HG03025 (cell line): ENCODE data around the gene C1QA.

ENCODE experiments used
- ATAC-seq: cut with Tn5 transposase; IDR thresholded peaks from one replicate; pipeline ENCODE4 v1.9.1; 2021; ENCODE audit warnings: mild to moderate bottlenecking, moderate library complexity; ENCODE audit not compliant: unreplicated experiment, low FRiP score

The C1QA gene

DNA sequence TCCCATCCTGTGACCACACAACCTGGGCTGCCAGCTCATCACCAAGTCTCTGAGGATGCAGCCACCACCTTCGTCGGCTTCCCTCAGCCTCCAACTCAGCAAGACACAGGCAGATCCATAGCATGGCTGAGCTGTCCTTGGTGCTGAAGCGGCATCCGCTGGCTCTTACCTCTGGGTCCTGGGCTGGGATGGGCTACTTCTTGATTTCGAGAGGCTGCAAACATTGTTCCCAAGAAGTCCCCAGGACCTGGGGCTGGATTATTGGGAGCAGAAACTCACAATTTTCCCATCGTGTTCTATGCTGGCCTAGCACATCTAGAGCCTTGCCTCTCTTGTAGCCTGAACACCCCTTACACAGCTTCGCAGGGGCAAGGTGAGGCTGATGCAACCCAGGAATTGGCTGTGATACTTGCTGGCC, 24.9 kb upstream of the C1QA start:
- no peak for ATAC-seq

DNA sequence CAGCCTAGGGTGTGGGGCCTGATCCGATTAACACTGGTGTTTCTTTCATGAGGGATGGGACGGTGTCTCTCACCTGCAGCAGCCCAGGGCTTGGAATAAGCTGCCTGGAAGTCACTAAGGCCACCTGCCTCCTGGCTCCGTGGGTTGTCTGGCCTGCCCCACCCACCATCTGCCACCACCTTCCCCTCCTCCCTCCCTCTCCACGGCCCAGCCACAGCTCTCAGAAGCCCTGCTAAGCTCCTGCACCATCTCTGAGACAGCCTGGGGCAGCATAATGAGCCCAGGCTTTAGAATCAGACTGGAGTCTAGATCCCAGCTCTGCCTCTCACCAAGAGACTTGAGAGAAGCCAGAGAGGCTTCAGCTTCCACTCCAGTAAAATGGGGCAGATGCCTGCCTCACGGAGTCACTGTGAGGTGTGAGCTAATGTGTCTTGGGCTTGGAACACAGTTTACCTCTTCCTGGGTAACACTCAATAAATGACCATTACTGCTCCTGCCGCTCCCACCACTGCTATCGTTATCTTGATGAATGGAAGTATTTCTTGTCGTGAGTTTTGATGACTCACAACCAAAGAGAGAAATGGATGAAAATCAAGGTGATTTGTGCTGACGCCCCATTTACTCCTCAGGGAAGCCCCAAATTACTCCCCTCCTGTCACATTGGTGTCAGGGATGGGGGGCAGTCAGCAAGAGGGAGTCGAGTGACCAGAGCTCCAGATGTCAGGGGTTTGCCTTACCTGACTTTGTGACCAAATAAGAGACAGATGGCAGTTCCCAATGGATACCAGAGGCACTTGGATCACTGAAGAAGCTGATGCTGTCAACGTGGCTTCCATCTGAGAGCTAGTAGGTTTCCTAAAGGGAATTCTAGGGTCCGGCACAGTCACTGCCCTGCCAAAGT, 23.5 kb upstream of the C1QA start:
- no peak for ATAC-seq

DNA sequence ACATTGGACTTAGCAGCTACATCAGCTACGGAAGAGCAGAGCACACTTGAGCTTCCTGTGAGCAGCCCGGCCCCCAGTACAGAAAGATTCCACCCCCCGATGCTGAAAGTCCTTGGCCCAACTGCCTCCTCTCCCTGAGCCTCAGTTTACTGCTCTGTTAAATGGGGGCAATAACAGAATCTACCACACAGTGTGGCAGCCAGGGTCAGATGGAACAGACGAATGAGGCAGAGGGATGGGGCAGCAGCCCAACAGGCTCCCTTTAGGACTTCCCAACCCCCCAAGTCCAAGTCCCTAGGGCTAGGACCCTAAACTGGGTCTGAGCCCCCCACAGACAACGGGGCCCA, 22.9 kb upstream of the C1QA start:
- ATAC-seq: no peak

DNA sequence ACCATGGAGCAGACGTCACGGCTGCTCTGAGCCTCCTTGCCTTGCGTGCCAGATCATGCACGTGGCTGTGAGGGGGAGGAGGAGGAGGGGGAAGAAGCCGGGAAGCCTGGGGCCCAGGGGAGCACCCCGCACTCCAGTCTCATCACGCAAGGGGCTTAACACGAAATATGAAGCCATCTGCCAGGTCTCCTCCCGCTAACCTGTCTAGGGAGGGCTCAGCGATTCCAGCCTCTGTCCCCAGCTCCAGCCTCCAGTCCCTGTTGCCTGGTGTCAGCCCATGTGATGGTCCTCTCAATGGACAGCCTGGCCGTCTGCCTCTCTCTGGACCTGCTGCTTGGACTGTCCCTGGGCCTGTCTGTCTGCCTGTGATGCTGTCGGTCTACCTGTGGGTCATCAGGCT, 22.5 kb upstream of the C1QA start:
- no peak for ATAC-seq

DNA sequence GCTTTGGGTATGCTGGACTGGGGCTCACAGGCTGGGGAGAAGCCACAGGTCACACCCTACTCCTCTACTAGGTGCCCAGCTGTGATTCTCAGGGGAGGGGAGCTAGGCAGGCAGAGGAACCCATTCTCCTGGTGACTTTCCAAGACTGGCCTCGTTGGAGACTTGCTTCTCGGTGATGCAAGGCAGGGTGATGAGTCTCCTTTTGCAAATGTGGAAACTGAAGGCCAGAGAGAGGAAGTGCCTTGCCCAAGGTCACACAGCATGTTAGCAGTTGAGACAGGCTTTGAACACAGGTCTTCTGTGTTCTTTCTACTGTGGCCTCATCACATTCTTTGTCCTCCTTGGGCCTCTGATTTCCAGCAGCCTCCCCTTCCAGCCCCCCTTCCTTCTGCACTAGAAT, 20.5 kb upstream of the C1QA start:
- ATAC-seq: no peak

DNA sequence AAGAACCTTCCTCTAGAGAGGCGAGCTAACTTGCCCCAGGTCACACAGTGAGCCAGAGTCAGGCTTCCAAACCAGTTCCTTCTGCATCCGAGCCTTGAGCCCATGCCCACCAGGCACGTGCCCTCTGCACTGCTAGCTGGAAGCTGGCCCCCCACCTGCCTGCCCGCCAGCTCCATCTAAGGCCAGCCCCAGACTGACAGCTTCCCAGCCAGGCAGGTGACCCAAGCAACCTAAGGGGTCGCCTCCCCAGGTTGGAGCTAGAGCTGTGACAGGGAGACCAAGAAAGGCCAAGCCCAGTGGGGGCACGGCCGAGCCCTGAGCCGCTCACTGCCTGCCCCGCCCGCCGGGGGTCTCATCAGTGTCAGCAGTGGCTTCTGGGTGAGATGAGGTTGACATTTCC, 19.9 kb upstream of the C1QA start:
- ATAC-seq: no peak

DNA sequence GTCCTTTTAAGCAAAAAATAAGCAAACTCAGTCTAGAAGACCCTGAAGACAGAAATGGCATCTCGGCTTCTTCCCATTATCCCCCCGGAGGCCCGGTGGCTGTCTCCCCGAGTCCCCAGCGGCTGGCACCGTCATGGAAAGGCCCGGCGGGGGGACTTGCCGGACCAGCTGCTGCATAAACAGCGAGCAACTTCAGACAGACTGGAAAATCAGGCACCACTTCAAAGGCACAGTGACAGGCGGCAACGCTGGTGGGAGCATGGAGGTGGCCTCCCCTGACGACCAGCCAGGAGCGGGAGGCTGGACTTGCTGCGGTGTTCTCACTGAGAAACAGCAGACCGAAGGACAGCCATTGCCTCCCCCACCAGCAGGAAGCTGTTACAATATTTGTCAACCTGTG, 18.4 kb upstream of the C1QA start:
- ATAC-seq: no peak

DNA sequence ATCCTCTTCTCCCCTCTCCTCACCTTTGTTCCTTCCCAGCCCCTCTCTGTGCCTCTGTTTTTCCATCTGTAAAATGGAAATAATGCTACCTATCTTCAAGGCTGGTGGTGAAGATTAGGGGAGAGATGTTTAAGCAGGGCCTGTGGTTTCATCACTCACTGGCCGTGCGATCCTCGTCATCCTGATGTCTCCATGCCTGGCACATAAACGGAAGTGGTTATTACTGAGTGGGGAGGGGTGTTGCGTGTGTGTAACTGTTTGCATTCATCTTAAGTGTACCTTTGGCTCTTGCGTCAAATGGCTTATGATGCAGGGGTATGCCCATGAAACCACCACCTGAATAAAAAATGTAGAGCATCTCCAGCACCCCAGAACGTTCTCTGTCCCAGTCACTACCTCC, 17.2 kb upstream of the C1QA start:
- ATAC-seq: no peak

DNA sequence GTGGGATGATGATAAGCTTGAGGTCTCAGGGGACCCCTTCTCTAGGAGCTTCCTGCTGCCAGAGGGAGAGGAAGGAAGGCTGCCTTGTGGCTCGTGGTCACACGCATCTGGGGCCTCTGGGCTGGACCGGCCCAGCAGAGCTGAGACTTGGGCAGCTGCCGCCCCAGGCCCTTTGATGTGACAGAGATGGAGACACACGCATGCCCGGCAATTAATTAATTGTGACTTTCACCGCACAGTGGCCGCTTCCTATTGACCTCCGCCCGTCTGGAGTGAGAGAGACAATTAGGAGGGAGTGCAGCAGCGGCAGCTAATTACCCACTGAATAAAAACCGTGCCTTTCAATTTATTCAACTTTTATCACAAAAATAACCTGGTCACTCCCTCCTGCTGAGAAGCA, 16.6 kb upstream of the C1QA start:
- ATAC-seq: no peak

DNA sequence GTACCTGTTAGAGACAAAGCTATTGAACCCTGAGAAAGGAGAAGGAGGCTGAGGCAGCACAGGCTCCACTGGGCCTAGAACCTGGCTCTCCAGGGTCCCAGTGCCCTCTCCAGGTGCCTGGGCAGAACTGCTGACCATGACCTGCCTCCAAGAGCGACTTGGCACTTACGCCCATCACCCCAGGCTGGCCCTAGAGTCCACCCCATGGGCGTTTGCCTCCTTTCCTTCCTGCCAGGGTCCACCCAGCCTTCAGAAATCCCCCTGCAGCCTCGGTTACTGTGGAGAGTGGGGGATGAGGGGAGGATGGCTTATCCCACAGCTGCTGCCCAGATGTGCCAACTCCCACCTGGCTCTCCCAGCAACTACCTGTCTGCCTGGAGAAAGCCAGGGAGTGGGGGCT, 14.7 kb upstream of the C1QA start:
- no peak for ATAC-seq

DNA sequence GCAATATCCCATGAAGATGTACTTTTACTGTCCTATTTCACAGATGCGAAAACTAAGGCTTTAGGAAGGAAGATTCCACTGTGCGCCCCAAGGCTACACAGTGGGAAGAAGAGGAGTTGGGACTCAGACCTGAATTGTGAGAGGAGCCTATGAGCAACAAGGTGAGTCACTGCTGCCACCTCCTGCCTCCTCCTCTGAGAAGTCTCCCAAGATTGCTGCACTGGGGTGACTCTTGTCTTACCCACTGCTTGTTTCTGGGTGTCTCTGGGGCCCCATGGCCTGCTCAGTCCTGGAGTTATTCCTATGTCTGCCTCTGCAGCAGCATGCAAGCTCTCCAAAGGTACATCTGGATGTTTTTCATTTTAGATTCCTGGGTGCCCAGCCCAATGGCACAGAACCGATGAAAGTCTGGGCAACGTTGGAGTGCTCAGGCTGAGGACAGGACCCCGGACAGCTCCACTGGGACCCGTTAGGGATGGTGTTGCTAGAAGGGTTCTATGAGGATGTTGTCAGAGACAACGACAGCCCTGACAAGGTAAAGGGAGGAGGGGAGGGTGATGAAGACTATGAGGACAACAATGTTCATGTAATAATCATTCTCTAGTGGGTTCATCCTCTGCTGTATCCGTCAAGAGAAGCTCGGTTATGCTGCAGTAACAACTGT, 11.0 kb upstream of the C1QA start:
- ATAC-seq: no peak

DNA sequence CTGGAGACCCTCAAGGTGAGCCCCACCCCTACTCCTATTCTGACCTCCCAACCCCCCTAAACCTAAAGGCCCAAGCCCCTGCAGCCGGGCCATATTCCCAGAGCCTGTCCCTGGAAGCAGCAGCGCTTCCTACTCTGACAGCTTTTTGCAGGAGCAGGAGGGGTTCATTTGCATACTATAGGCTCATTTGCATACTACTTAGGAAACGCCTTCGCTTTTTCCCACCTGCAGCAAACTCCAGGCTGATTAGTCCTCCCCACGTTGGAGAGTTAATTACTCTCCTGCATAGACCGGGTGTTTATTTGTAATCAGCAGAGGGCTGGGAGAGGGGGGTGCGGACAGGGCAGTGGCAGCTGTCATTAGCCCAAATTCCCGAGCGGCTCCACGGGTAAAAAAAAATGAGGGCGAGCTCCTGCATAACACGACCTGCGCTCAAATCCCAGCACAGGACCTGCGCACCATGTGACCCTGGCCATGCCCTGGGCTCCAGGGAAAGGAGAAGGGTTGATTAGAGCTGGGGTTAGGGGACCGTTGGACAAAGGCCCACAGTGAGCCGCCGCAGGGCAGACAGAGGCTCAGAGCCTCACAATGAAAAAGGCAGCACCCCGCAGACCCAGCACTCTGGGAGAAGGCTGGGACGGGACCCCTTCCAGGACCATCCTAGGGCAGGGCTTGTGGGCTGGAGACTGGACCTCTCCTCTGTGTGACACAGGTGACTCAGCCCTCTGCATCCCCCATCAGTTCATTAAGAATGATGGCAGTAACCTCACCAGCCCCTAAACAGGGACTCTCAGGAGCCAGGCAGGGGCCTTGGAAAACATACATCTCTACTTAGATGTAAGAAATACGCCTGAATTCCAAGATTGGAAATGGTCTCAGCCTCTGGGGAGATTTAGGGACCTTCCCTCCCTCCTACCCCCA, 9.9 kb upstream of the C1QA start:
- no peak for ATAC-seq

DNA sequence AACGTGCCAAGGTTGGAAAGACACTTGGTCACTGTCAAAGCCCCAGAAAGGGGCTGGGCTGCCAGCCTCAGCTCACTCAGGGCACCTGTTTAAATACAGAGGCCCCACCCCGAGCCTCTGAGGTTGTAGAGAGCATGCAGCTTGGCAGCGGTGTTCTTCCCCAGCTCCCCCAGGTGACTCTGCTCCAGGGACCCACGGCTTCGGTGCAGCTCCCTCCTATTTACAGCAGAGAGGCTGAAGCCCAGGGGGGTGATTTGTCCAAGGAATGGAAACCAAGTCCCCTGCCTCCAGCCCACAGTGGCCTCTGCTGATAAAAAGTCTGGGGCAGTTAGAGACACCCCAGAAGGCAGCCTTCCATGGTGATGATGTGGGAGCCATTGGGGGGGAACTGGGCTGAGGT, 9.1 kb upstream of the C1QA start:
- no peak for ATAC-seq

DNA sequence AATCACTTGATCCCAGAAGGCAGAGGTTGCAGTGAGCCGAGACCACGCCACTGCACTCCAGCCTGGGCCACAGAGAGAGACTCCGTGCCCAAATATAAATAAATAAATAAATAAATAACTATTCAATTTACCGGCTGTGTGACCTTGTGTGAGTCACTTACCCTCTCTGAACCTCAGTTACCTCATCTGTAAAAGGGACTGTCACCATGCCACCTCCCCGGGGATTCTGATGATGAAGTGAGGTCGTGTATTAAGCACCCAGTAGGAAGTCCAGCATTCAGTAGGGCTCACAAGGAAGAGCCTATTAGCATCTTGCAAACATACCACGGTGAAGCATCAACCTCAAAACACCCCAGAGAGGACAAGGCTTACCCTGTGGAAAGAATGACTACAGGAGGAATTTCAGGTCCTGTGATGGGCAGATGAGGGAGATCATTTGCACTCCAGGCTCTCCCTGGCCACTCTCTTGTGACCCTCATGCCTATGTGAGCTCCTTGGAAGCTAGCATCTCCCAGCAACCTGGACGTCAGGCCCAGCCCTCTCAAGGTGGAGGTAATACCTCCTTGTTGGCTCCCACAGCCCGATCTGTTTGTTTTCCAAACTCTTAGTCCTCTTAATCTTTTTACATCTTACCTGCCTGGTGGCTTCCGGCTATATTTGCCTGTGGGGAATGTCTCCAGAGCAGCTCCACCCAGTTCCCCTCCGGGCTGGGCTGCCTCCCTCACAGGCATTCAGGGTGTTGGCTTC, 7.6 kb upstream of the C1QA start:
- ATAC-seq: no peak

DNA sequence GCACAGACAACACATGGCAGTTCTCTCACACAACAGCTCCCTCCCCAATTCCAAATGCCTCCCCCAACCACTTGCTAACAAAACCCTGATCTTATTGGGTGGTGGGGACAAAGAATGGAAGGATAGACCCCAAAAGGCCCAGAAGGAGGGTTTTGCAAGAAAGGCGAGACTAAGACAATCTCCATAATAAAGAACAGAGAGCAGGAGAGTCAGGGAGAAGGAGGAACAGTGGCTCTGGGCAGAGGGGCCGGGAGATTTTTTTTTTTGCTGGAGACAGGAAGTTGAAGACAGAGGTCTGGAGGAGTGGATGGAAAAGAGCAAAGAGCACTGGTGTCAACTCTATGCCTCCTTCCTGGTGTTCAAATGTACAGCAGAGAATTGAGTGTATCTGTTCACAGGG, 6.5 kb upstream of the C1QA start:
- no peak for ATAC-seq

DNA sequence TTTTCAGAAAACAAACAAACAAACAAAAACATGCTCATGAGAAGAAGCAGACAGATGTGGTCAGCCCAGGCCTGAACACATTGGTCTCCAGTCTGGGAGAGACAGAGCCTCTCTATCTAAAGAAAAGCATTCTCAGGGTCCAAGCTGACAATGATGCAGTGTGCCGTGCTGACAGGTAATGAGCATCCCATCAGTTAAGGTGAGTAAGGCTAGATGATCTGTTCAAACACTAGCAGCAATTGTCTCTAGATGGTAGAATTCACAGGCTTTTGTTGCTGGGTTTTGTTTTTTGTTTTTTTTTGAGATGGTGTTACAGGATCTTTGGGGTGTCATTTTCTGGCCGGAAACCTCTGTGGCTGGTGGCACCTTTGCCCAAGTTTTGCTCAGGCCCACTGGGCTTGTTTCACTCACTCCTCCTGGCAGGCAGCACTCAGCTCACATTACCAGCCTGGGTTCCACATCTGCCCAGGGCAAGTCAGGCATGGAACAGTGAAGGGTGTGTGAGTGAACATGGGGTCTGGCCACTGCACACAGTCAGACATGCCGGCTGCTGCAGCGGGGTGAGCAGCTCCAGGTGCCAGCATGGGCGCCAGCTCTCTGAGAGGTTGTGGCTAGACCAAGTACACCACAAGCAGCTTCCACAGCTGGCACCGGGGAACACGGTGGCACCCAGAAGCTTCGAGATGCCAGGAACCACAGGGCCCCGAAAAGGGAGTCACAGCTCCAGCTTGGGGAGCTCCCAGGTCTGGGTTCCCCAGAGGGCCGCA, 2.5 kb upstream of the C1QA start:
- ATAC-seq: no peak

DNA sequence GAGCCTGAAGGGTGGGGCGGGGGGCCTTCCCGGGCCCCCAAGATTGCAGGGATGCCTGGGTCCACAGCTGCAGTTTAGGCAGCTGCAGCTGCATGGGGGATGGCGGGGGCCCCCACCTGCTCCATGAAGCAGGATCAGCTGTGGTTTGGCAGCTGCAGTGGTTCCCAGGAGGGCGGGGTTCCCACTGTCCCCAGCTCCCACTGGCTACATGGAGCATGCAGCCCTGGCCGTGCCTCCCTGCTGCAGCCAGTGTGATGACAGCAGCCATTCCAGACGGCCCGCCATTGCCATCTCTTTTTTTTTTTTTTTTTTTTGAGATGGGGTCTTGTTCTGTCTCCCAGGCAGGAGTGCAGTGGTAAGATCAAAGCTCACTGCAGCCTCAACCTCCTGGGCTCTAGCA, 992 bp upstream of the C1QA start:
- ATAC-seq: no peak

DNA sequence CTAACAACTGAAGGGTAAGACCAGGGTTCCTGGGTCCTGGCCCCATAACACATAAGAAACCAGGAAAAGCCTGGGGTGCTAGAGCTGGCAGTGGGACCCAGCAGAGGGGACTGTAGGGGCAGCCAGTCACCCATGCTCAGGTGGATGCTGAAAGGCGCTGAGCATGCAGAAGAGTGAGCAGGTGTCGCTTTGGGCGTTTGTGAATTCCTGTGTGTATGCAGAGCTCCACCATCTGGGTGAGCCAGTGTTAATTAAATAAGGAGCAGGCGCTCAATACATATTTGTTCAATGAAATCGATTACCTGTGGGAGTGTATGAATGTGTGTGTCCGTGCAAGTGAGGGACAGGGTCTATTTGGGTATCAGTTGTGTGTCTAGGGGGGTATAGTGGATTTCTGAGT, 499 bp downstream of the C1QA start:
- ATAC-seq: no peak

DNA sequence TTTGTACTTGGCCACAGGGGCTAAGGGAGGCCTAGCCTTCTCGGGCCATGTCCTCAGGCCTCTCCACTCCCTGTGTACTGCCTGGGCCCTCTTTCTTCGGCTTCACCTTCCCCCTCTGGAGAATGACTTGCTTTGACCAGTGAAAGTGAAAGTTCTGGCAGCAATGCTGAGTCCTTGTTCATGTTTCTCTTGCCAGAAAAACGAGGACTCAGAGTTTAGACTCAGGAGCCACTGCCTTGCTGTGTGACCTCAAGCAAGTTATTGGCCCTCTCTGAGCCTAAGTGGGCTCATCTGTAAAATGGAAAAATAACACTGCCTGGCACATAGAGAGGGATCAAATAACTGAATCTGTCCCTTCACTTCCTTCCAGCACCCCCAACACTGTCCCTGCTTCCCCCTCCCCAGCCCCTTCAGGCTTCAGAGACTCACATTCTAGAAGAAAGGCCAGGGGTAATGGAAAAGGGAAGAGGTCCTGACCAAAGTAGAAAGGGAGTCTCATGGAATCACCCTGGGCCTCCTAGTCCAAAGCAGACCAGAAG, 1.5 kb downstream of the C1QA start:
- ATAC-seq: no peak
